ENCODE data around the gene AAGAB. TPM values are rescaled to one million over a fixed set of nuclear protein-coding genes. Genes with fewer than 3 reads are reported as not detected.

AAGAB gene
- total RNA-seq, 4 donors from 2014 or later, result 17.3 to 25.9 (median 21.6) TPM

GRCh38 chr15:67184208-67184925, 70.1 kb downstream of the AAGAB start:
- TF ChIP-seq CTCF (IDR thresholded peaks at IDR 0.05; ENCODE audit: low read depth), result no peak

GRCh38 chr15:67183443-67184169, 70.9 kb downstream of the AAGAB start:
- TF ChIP-seq CTCF (IDR thresholded peaks at IDR 0.05; ENCODE audit: low read depth), result no peak

- TF ChIP-seq CTCF (IDR thresholded peaks at IDR 0.05; ENCODE audit: low read depth), result no peak
Observed at GRCh38 chr15:67181221-67181639, 73.2 kb downstream of the AAGAB start.

- no peak for TF ChIP-seq CTCF (IDR thresholded peaks at IDR 0.05; ENCODE audit: low read depth)
Observed at GRCh38 chr15:67180514-67181191, 73.8 kb downstream of the AAGAB start.

GRCh38 chr15:67180035-67180434, 74.4 kb downstream of the AAGAB start:
- no peak for TF ChIP-seq CTCF (IDR thresholded peaks at IDR 0.05; ENCODE audit: low read depth)

GRCh38 chr15:67179411-67179995, 75.0 kb downstream of the AAGAB start:
- no peak for TF ChIP-seq CTCF (IDR thresholded peaks at IDR 0.05; ENCODE audit: low read depth)

Measured in subcutaneous adipose tissue (tissue), 4 donors.